ENCODE measurements around the gene DDX31. TPM values are rescaled to one million over a fixed set of nuclear protein-coding genes. Genes with fewer than 3 reads are reported as not detected.

The DDX31 gene
- total RNA-seq, 1 experiment from 2014 or later: 28.4 TPM

DNA sequence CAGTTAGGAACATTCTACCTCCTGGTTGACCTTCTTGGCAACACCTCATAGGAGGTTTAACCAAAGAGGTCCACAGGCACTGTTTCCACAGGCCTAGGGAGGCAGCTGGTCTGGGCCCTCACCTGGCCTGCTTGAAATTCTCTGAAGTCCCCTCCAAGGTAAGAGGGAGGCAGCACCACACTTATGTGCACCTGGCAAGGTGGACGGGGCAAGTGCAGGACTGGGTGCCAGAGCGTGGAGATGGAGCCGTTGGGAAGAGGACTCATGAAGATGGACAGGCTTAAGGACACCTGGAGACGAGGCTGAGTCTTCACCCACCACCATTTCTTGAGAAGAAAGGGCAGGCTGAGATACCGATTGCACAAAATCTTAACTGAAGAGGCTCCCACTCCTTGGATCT is 94.0 kb downstream of the DDX31 start:
- Histone ChIP-seq H2AFZ (ENCODE audit: low read length) (no peak overlapping the region), H3K4ac (ENCODE audit: low read depth, low read length) (no peak overlapping the region), H3K56ac (ENCODE audit: insufficient read length, low read depth, low read length) (no peak overlapping the region), H3K9me3 (ENCODE audit: control insufficient read depth, low read depth, low read length) (no peaks in the 10 kb centered on the region), H3K23me2 (ENCODE audit: insufficient read length, low read depth, low read length, poor library complexity, severe bottlenecking) (peaks cover 10% of the 10 kb centered on the region), H3K27me3 (ENCODE audit: insufficient read depth, low read length) (peaks cover 53% of the 10 kb centered on the region), H3K79me1 (ENCODE audit: insufficient read depth, low read depth, low read length, poor library complexity, severe bottlenecking) (no peaks in the 10 kb centered on the region), H3K4me1 (ENCODE audit: insufficient read depth, low read length) (no peaks in the 10 kb centered on the region; the same call in 1 of the 2 replicates), H3K18ac (ENCODE audit: insufficient read length, low read depth, low read length) (no peak overlapping the region), H2BK12ac (ENCODE audit: insufficient read length, low read depth, low read length) (no peak overlapping the region), H3K23ac (ENCODE audit: insufficient read length, low read depth, low read length) (no peak overlapping the region), H3K14ac (ENCODE audit: insufficient read depth, low read length) (no peak overlapping the region), H4K91ac (ENCODE audit: insufficient read length, low read depth, low read length) (no peak overlapping the region), H4K20me1 (ENCODE audit: control insufficient read depth, insufficient read depth, insufficient read length) (no peaks in the 10 kb centered on the region), H2BK120ac (ENCODE audit: low read depth, low read length, poor library complexity, severe bottlenecking) (no peak overlapping the region), H3K27ac (ENCODE audit: insufficient read length, low read depth, low read length) (no peak overlapping the region), H2BK15ac (ENCODE audit: low read depth, low read length) (no peak overlapping the region), H3K79me2 (ENCODE audit: insufficient read depth, low read length) (no peaks in the 10 kb centered on the region), H3K9ac (ENCODE audit: extremely low read depth, insufficient read length, low read length) (no peak overlapping the region), H4K5ac (ENCODE audit: insufficient read length, low read depth, low read length) (no peak overlapping the region), H3T11ph (ENCODE audit: low read length) (no peak overlapping the region), H3K4me2 (ENCODE audit: insufficient read depth, insufficient read length, low read length) (no peak overlapping the region), H2BK20ac (ENCODE audit: low read depth, low read length, poor library complexity, severe bottlenecking) (no peak overlapping the region), H2AK5ac (ENCODE audit: insufficient read length, low read length) (no peak overlapping the region), H2BK5ac (ENCODE audit: insufficient read length, low read length) (no peak overlapping the region), H4K8ac (replicated peaks; ENCODE audit: insufficient read length, low read depth, low read length) (no peak overlapping the region)
- no peak for TF ChIP-seq CTCF (conservative IDR thresholded peaks at IDR 0.05)
- Mint-ChIP-seq H3K4me3 (no peak overlapping the region), H3K27ac (no peak overlapping the region), H3K9me3 (no peaks in the 10 kb centered on the region; a peak in 3 of 5 replicates), H3K27me3 (ENCODE audit: low read depth) (peaks cover 66% of the 10 kb centered on the region), H3K36me3 (ENCODE audit: insufficient read depth in 1 of 3, low read depth in 3 of 3) (no peaks in the 10 kb centered on the region), H3K4me1 (peaks cover 10 to 24% of the 10 kb centered on the region in 2 experiments)
- no peak for DNase-seq
- no CpG with 5 or more reads among the region's 5 CpGs for WGBS (ENCODE audit: extremely low coverage, insufficient read length, low lambda C conversion rate)
